Common myeloid progenitor, CD34-positive (primary cell): ENCODE results near the gene KCNQ4.

Experiments used
- CTCF ChIA-PET: fragments of 350-600 bp; sonication (Branson Sonifier 250); formaldehyde crosslinking; loops from one replicate; lab custom pipeline; 2021; ENCODE audit warnings: antibody characterized with exemption; lab: Charles Lee
- POLR2A ChIA-PET: fragments of 350-600 bp; sonication (Branson Sonifier 250); formaldehyde crosslinking; loops from one replicate; lab custom pipeline; 2021; ENCODE audit warnings: antibody characterized with exemption; lab: Charles Lee
- DNase-seq, 3 donors: peaks; one replicate each; pipeline versions ENCODE4 v3.0.0 to v3.0.0-alpha.2; 2013
- H3K27ac ChIP-seq, 2 experiments: 1 replicate in 1 of 2; 2 replicates in 1 of 2; pipeline ENCODE4 v1.7.0; 2013; ENCODE audit warnings: inconsistent platforms in 2 of 2, low read length in 2 of 2, mild to moderate bottlenecking in 2 of 2, low read depth in 1 of 2, moderate library complexity in 1 of 2; ENCODE audit not compliant: severe bottlenecking in 2 of 2, insufficient read depth in 1 of 2, poor library complexity in 1 of 2
- H3K27me3 ChIP-seq, 5 experiments: replicated peaks in 2 of 5; 1 replicate in 3 of 5; 2 replicates in 2 of 5; pipeline versions ENCODE4 v1.6.1 to v1.7.0; 2013; ENCODE audit warnings: low read length in 4 of 5, mild to moderate bottlenecking in 2 of 5, moderate library complexity in 2 of 5, inconsistent platforms in 1 of 5; ENCODE audit not compliant: insufficient read depth in 5 of 5, control insufficient read depth in 4 of 5
- H3K36me3 ChIP-seq, 4 experiments: 1 replicate in 2 of 4; 2 replicates in 2 of 4; pipeline versions ENCODE4 v1.6.1 to v1.7.0; 2013; ENCODE audit warnings: low read length in 3 of 4, control low read depth in 1 of 4, mild to moderate bottlenecking in 1 of 4; ENCODE audit not compliant: control insufficient read depth in 4 of 4, insufficient read depth in 4 of 4
- H3K4me1 ChIP-seq, 4 experiments: 1 replicate in 3 of 4; 2 replicates in 1 of 4; pipeline versions ENCODE4 v1.6.1 to v1.7.1; 2013; ENCODE audit warnings: low read length in 3 of 4, mild to moderate bottlenecking in 3 of 4, control low read depth in 1 of 4, inconsistent platforms in 1 of 4, moderate library complexity in 1 of 4; ENCODE audit not compliant: control insufficient read depth in 4 of 4, insufficient read depth in 4 of 4; ENCODE audit errors: control extremely low read depth in 1 of 4
- H3K4me3 ChIP-seq, 7 experiments: 1 replicate in 4 of 7; 2 replicates in 3 of 7; pipeline versions ENCODE4 v1.5.1 to v1.7.0; 2013; ENCODE audit warnings: mild to moderate bottlenecking in 7 of 7, low read length in 6 of 7, moderate library complexity in 6 of 7, inconsistent platforms in 2 of 7, low read depth in 2 of 7, control low read depth in 1 of 7; ENCODE audit not compliant: insufficient read depth in 4 of 7, control insufficient read depth in 1 of 7; ENCODE audit errors: extremely low read depth in 1 of 7
- H3K9me3 ChIP-seq, 5 experiments: 1 replicate in 4 of 5; 2 replicates in 1 of 5; pipeline versions ENCODE4 v1.6.1 to v1.7.1; 2013; ENCODE audit warnings: low read length in 4 of 5, mild to moderate bottlenecking in 2 of 5, inconsistent platforms in 1 of 5, low read depth in 1 of 5, moderate library complexity in 1 of 5; ENCODE audit not compliant: control insufficient read depth in 4 of 5, insufficient read depth in 2 of 5; ENCODE audit errors: control extremely low read depth in 1 of 5
- WGBS: methylation state at CpG from one replicate; pipeline ENCODE4 v1.1.5; 2013; ENCODE audit not compliant: insufficient coverage; 5-methylcytosine and 5-hydroxymethylcytosine counted together

The KCNQ4 gene

DNA sequence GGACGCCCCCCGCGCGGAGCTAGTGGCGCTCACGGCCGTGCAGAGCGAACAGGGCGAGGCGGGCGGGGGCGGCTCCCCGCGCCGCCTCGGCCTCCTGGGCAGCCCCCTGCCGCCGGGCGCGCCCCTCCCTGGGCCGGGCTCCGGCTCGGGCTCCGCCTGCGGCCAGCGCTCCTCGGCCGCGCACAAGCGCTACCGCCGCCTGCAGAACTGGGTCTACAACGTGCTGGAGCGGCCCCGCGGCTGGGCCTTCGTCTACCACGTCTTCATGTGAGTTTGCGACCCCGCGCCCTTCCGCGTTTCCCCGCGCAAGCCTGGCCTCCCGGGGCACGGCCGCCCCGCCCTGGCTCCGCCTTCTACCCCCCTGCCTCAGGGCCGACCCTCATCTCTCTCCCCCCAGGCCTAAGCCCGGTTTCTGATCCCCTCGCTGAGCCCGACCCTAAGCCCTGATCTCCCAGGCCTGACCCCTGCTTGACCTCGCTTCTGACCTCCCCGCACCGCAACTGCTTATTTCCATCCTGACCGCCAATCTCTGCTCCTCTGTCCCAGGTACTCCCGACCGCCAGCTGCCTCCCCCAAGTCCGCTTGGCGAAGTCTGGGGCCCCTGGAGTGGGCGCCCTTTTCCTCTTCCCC is 669 bp downstream of the KCNQ4 start:
- DNase-seq, result no peak
- POLR2A ChIA-PET, result no interaction called here

DNA sequence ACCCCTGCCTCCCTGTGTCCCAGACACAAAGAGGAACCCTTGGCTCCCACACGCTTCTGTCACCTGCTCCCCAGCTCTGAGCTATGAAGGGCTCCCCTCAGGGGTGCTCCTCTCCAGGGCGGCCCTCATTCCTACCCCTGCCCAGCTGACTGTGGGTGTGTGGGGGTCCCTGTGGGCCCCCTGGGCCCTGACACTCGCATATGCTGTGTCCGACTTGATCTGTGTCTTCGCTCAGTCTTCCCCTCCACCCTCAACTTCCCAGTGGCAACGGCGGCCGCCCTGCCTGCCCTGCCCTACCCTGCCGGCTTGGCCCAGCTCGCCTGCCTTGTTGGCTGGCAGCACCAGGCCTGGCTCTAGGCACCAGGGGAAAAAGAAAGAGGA is 1.2 kb downstream of the KCNQ4 start:
- POLR2A ChIA-PET, result no interaction called here
- Histone ChIP-seq H3K4me1 (peaks cover 0 to 18% (median 11%) of the 10 kb centered on the region in 4 experiments), H3K4me3 (no peak overlapping the region), H3K9me3 (no peaks in the 10 kb centered on the region), H3K27ac (no peak overlapping the region), H3K27me3 (peaks cover 0 to 44% (median 9%) of the 10 kb centered on the region in 5 experiments), H3K36me3 (no peaks in the 10 kb centered on the region)
- WGBS, result 100% methylated on average over 2 of the region's 10 CpGs
- no peak for DNase-seq
- CTCF ChIA-PET, result interaction anchor here (1.2 to 1.6 kb wide), 2 partner anchors 10 to 98 kb away, joined by 3 to 6 read pairs; no protein-coding TSS in a partner anchor

More for the DNA sequence above, 669 bp downstream of the KCNQ4 start:
- no peak overlapping the region for H3K27ac ChIP-seq
- peaks cover 0 to 44% (median 9%) of the 10 kb centered on the region in 5 experiments for H3K27me3 ChIP-seq
- CTCF ChIA-PET, result interaction anchor here (1.2 to 1.6 kb wide), 2 partner anchors 10 to 99 kb away, joined by 3 to 6 read pairs; no protein-coding TSS in a partner anchor
- H3K36me3 ChIP-seq, result no peaks in the 10 kb centered on the region
- peak overlapping the region in 5 of 7 experiments; percentile 15 to 61 (median 19) for H3K4me3 ChIP-seq
- WGBS, result 14% methylated on average over 63 of the region's 63 CpGs
- H3K9me3 ChIP-seq, result no peaks in the 10 kb centered on the region
- H3K4me1 ChIP-seq, result peaks cover 0 to 18% (median 11%) of the 10 kb centered on the region in 4 experiments

DNA sequence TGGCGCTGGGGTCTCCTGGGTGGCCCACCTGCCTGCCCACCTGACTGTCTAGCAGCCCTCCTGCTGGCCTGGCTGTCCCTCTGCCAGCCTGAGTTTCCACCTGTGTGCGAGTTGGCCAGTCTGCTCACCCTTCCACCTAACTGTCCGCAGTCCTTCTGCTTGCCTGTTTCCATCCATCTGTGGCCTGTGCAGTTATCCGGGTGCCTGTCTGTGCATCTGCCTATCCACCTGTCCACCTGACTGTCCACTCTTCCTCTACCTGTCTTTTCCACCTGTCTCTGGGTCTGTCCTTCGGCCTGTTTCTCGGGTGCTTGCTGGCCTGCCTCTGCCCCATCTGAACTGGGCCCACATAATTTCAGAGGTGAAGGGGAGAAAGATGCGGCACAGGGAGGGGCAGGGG is 1.9 kb downstream of the KCNQ4 start:
- Histone ChIP-seq H3K27ac (no peak overlapping the region), H3K4me1 (peaks cover 0 to 18% (median 11%) of the 10 kb centered on the region in 4 experiments), H3K27me3 (peaks cover 0 to 44% (median 9%) of the 10 kb centered on the region in 5 experiments), H3K36me3 (no peaks in the 10 kb centered on the region), H3K9me3 (no peaks in the 10 kb centered on the region), H3K4me3 (no peak overlapping the region)
- CTCF ChIA-PET, result interaction anchor here (1.6 kb wide), 1 partner anchor 11 kb away, joined by 6 read pairs; no protein-coding TSS in a partner anchor
- 97% methylated on average over 7 of the region's 7 CpGs for WGBS
- DNase-seq, result no peak
- POLR2A ChIA-PET, result no interaction called here

DNA sequence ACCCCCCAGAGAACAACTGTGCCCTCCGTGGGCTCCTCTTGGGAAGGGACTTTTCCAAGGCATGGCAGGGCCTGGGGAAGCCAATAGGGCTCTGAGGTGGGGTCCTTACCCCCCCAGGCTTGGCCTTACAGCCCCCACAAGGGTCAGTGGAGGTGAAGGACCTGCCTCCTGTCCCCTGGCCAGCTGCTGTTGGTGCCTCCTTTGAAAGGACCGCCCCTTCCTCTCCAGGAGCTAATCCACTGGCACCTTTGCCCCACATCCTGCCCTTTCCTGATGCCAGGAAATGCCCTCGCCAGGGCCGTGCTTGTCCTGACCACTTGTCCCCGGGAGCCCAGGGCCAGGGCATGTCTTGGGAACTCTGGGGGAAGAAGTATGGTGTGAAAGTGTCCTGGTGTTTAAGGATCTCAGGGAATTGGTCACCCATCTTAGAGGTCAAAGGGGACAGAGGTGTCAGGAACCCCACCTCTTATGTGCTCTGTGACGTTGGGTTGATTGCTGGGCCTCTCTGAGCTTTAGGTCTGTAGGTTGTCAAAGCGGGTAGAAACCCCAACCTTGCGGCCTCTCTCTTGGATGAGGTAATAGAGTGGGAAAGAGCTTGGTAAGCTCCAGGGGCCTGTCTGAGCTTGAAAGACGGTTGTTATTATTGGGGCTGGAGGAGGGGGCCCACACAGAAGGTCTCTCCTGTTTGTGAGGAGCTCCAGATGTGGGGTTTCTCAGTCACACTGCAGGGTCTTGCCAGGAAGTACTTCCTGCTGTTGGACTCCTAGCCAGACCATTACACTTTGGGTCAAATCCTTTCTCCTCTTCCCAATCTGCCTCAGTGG is 2.8 kb downstream of the KCNQ4 start:
- DNase-seq, result no peak
- no peak overlapping the region for H3K27ac ChIP-seq
- H3K27me3 ChIP-seq, result peaks cover 0 to 44% (median 9%) of the 10 kb centered on the region in 5 experiments
- WGBS, result 96% methylated on average over 7 of the region's 9 CpGs
- H3K9me3 ChIP-seq, result no peaks in the 10 kb centered on the region
- no peaks in the 10 kb centered on the region for H3K36me3 ChIP-seq
- ChIA-PET CTCF (interaction anchor here (1.6 to 2.1 kb wide), 2 partner anchors 12 to 165 kb away, joined by 4 to 11 read pairs; no protein-coding TSS in a partner anchor), POLR2A (no interaction called here)
- no peak overlapping the region for H3K4me3 ChIP-seq
- H3K4me1 ChIP-seq, result peaks cover 0 to 18% (median 11%) of the 10 kb centered on the region in 4 experiments

DNA sequence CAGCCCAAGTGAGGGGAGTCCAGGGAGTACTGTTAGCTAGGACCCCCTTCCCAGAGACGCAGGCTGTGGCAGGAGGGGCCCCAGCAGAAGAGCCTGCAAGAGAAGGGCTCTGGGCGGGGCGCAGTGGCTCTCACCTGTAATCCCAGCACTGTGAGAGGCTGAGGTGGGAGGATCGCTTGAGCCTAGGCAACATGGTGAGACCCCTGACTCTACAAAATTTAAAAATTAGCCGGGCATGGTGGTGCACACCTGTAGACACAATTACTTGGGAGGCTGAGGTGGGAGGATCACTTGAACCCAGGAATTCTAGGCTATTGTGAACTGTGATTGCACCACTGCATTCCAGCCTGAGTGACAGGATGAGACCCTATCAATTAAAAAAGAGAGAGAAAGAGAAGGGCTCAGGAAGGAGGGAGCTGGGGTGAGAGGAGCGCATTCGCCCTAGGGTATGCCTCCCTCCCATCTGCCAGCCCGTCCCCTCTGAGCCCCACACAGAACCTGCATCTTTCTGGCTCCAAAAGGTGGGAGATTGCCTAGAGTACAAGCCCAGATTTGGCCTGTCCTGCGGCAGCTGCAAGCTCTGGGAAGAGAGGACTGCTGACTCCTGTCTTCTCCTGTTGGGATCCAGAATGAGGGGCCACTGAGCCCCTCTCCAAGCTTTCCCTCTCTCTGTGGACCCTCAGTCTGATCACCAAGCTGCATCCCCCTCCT is 3.6 kb downstream of the KCNQ4 start:
- peaks cover 0 to 18% (median 11%) of the 10 kb centered on the region in 4 experiments for H3K4me1 ChIP-seq
- no peak overlapping the region for H3K27ac ChIP-seq
- POLR2A ChIA-PET, result no interaction called here
- peaks cover 0 to 37% (median 9%) of the 10 kb centered on the region in 5 experiments for H3K27me3 ChIP-seq
- no peaks in the 10 kb centered on the region for H3K36me3 ChIP-seq
- H3K9me3 ChIP-seq, result no peaks in the 10 kb centered on the region
- DNase-seq, result no peak
- CTCF ChIA-PET, result interaction anchor here (1.6 to 2.1 kb wide), 3 partner anchors 13 to 164 kb away, joined by 4 to 11 read pairs (median 6); no protein-coding TSS in a partner anchor
- no peak overlapping the region for H3K4me3 ChIP-seq
- WGBS, result 93% methylated on average over 8 of the region's 9 CpGs

DNA sequence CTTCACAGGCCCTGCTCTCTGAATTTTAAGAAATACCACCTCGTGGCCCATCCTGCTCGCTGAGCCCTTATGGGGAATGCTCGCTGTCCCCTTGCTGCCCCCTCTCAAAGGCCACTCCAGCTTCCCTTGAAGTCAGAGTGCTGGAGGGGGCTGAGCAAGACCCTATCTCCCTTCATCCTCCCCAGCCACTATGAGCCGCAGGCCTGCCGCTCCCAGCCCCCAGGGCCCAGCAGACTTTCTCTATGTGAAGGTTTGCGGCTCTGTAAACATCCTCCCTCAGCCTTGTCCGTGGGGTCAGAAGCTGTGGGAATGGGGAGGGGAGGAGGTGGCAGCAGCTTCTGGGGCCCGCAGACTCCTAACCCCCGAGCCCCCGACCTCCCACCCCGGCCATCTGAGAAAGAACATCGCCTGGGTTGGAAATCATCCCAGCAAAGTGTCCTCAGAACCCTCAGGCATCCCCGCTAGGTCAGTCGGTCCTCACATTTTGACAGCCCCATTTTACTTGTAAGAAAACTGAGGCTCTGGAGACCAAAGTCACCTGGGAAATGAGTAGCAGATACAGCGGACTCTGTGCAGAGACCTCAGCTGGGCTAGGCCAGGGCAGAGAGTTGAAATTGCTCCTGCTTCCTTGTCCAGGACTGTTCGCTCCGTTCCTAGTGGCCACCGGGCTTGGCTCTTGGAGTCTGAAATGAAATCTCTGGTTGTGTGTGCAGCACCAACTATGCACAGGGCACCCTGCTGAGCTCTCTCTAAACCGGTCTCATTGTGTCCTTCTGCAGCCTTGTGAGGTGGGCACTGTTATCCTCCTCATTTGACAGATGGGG is 4.4 kb downstream of the KCNQ4 start:
- 95% methylated on average over 16 of the region's 19 CpGs for WGBS
- ChIA-PET CTCF (interaction anchor here (1.6 to 3.8 kb wide), 5 partner anchors 10 to 163 kb away, joined by 4 to 15 read pairs (median 6); no protein-coding TSS in a partner anchor), POLR2A (no interaction called here)
- Histone ChIP-seq H3K4me3 (no peak overlapping the region), H3K9me3 (no peaks in the 10 kb centered on the region), H3K27ac (no peak overlapping the region), H3K4me1 (peaks cover 0 to 12% (median 10%) of the 10 kb centered on the region in 4 experiments), H3K27me3 (peaks cover 0 to 29% (median 6%) of the 10 kb centered on the region in 5 experiments), H3K36me3 (no peaks in the 10 kb centered on the region)
- no peak for DNase-seq
